ENCODE results near the gene CTRB2.

CTRB2 gene

GRCh38 chr16:75203667-75204409 is 3.1 kb downstream of the CTRB2 start:
- no peak for DNase-seq

GRCh38 chr16:75203096-75203495 is 3.9 kb downstream of the CTRB2 start:
- DNase-seq: no peak

GRCh38 chr16:75202069-75202590 is 4.8 kb downstream of the CTRB2 start:
- DNase-seq: no peak

GRCh38 chr16:75198135-75198600 is 8.8 kb downstream of the CTRB2 start:
- DNase-seq: no peak

- DNase-seq: no peak
These were observed 9.3 kb downstream of the CTRB2 start for GRCh38 chr16:75197522-75198134.

GRCh38 chr16:75196836-75197235 is 10.1 kb downstream of the CTRB2 start:
- DNase-seq: no peak

- DNase-seq: no peak
These were observed 10.9 kb downstream of the CTRB2 start for GRCh38 chr16:75195811-75196790.

GRCh38 chr16:75193730-75194444 is 13.1 kb downstream of the CTRB2 start:
- no peak for DNase-seq

GRCh38 chr16:75193265-75193650 is 13.7 kb downstream of the CTRB2 start:
- no peak for DNase-seq

- no peak for DNase-seq
These were observed 14.2 kb downstream of the CTRB2 start for GRCh38 chr16:75192606-75193264.

GRCh38 chr16:75189638-75190245 is 17.2 kb downstream of the CTRB2 start:
- no peak for DNase-seq

- DNase-seq: no peak
These were observed 18.0 kb downstream of the CTRB2 start for GRCh38 chr16:75188832-75189477.

GRCh38 chr16:75181630-75182029 is 25.3 kb downstream of the CTRB2 start:
- no peak for DNase-seq

GRCh38 chr16:75179208-75179607 is 27.8 kb downstream of the CTRB2 start:
- DNase-seq: no peak

GRCh38 chr16:75176926-75177325 is 30.0 kb downstream of the CTRB2 start:
- no peak for DNase-seq

- no peak for DNase-seq
These were observed 31.9 kb downstream of the CTRB2 start for GRCh38 chr16:75175074-75175473.

GRCh38 chr16:75172578-75172977 is 34.4 kb downstream of the CTRB2 start:
- DNase-seq: no peak

- DNase-seq: no peak
These were observed 37.0 kb downstream of the CTRB2 start for GRCh38 chr16:75169899-75170405.

GRCh38 chr16:75160386-75160785 is 46.6 kb downstream of the CTRB2 start:
- no peak for DNase-seq
